Caco-2 (cell line): ENCODE results near the gene PDLIM4. TPM values are rescaled to one million over a fixed set of nuclear protein-coding genes. Genes with fewer than 3 reads are reported as not detected.
A peak's percentile ranks its signal among the peaks of the same experiment; 100 is the strongest.

ENCODE experiments used
- BruUV-seq: library from RNA; stranded (reverse); fragments of 400-500 nt; replicated peaks from 2 replicates; lab custom pipeline; 2021; lab: Mats Ljungman, UMichigan
- CTCF ChIA-PET: fragments of 300-600 bp; sonication (Branson Sonifier 250); formaldehyde crosslinking; loops from one replicate; lab custom pipeline; 2022; ENCODE audit warnings: antibody characterized with exemption; lab: Charles Lee
- POLR2A ChIA-PET: fragments of 300-600 bp; sonication (Branson Sonifier 250); formaldehyde crosslinking; loops from one replicate; lab custom pipeline; 2022; ENCODE audit warnings: antibody characterized with exemption; lab: Charles Lee
- DNase-seq, 2 experiments: peaks; one replicate each; pipeline versions ENCODE4 v3.0.0 to v3.0.0-alpha.2; 2020 to 2022
- H3K27me3 ChIP-seq: replicated peaks from 2 replicates; pipeline ENCODE4 v1.6.0; 2011; ENCODE audit warnings: low read length; ENCODE audit not compliant: control insufficient read depth, insufficient read depth
- H3K36me3 ChIP-seq: 2 replicates; pipeline ENCODE4 v1.5.1; 2011; ENCODE audit warnings: low read length; ENCODE audit not compliant: control insufficient read depth, insufficient read depth
- H3K4me1 ChIP-seq: fragments of 250-450 bp; sonication (Bioruptor Pico); 2 replicates; pipeline ENCODE4 v1.5.1; 2020; ENCODE audit warnings: mild to moderate bottlenecking
- H3K4me3 ChIP-seq: 2 replicates; pipeline ENCODE4 v1.5.1; 2011; ENCODE audit warnings: low read depth, mild to moderate bottlenecking, control low read depth, low read length
- H3K9me3 ChIP-seq: fragments of 250-450 bp; sonication (Bioruptor Pico); 2 replicates; pipeline ENCODE4 v1.5.1; 2020; ENCODE audit warnings: mild to moderate bottlenecking, moderate library complexity
- H3K27ac Mint-ChIP-seq: one replicate; pipeline ENCODE4 v1.8.0; 2022; ENCODE audit warnings: mixed read lengths; ENCODE audit not compliant: unreplicated experiment
- H3K27me3 Mint-ChIP-seq: one replicate; pipeline ENCODE4 v1.8.0; 2022; ENCODE audit warnings: mixed read lengths; ENCODE audit not compliant: insufficient read depth, unreplicated experiment
- H3K36me3 Mint-ChIP-seq: one replicate; pipeline ENCODE4 v1.8.0; 2022; ENCODE audit warnings: mild to moderate bottlenecking, mixed read lengths; ENCODE audit not compliant: insufficient read depth, unreplicated experiment
- H3K4me1 Mint-ChIP-seq: one replicate; pipeline ENCODE4 v1.8.0; 2022; ENCODE audit warnings: low read depth, mixed read lengths; ENCODE audit not compliant: unreplicated experiment
- H3K4me3 Mint-ChIP-seq: one replicate; pipeline ENCODE4 v1.8.0; 2022; ENCODE audit warnings: mild to moderate bottlenecking, moderate library complexity, mixed read lengths; ENCODE audit not compliant: unreplicated experiment
- H3K9me3 Mint-ChIP-seq: one replicate; pipeline ENCODE4 v1.8.0; 2022; ENCODE audit warnings: mixed read lengths; ENCODE audit not compliant: unreplicated experiment
- intact Hi-C: fragments of 100-400 bp; cut with micrococcal nuclease; formaldehyde crosslinking; loops from one replicate; pipeline ENCODE4 v1.10.0; 2022; ENCODE audit not compliant: unreplicated experiment
- total RNA-seq: library from RNA; stranded (reverse); gene quantifications from 2 replicates; pipeline ENCODE4 v1.2.3, GENCODE V29; 2022
- TF ChIP-seq, protein P1 (sequence below), 2 experiments: fragments of 200-600 bp in 1 of 2; IDR thresholded peaks; 1 replicate in 1 of 2; 2 replicates in 1 of 2; pipeline versions ENCODE4 v1.5.1 to v1.8.0; 2011 to 2022; ENCODE audit warnings: antibody characterized with exemption in 1 of 2, control low read depth in 1 of 2, inconsistent platforms in 1 of 2, low read depth in 1 of 2, low read length in 1 of 2, mild to moderate bottlenecking in 1 of 2, moderate library complexity in 1 of 2; ENCODE audit not compliant: insufficient read depth in 1 of 2, severe bottlenecking in 1 of 2, unreplicated experiment in 1 of 2

The PDLIM4 gene
- total RNA-seq, 1 experiment from 2014 or later, result not detected

DNA sequence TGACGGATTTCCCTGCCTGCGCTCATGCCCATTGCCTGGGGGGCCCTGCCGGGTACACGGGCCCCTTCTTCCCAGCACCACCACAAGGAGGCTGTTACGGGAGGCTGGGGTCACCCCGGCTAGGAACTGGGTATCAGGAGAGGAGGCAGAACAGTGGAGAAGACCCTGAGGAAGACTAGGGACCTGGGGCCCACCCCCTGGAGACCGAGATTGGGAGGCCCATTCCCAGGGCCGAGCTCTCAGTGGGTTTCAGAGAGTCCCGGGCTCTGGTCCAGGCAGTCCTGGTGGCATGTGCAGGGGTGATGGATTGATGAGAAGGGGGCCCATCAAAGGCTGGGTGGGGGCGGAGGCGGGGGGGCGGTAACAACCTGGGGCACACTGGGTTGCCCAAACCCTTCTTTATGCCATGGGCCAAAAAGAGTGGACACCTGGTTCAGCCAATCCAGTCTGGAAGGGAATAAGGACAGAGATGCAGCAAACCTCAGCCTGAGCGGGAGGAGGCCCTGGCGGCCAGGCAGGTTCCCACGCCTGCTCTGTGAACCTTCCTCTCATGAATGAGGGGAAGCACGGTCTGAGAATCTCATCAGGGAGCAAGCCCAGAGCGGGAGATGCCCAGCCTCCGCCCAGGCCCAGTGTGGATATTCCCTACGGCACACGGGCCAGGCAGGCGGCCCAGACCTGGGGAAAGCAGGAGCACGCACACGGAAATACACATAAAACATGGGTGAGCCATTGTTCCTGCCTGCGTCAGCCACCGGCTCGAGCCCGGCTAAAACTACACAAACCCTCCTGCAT is 29.1 kb upstream of the PDLIM4 start:
- H3K4me3 Mint-ChIP-seq, result peak overlapping the region; percentile 77
- intact Hi-C loops, result loop anchor here (5.0 kb wide), 1 partner anchor 139 kb away; the partner anchor contains the start of gene SLC22A5
- H3K36me3 Mint-ChIP-seq, result no peaks in the 10 kb centered on the region

DNA sequence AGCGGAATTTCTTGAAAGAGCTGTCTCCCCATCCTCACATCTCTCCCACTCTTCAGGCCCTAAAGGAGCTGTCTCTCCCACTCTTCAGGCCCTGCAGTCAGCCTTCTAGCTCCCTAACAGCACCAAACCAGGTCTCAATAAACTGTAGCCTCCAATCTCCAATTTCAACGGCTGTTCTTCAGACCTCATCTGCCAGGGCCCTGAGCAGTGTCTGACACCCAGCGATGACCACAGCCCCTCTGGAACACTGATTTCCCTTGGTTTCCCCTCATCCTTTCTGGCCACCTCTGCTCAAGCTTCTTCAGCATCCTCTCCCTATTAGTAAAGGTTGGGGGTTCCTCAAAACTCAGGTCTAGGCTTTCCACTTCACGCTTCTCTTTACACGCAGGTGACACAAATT is 28.3 kb upstream of the PDLIM4 start:
- intact Hi-C loops, result loop anchor here (5.0 kb wide), 1 partner anchor 138 kb away; the partner anchor contains the start of gene SLC22A5
- Mint-ChIP-seq H3K27me3 (no peaks in the 10 kb centered on the region), H3K9me3 (no peaks in the 10 kb centered on the region), H3K4me3 (peak overlapping the region; percentile 62), H3K4me1 (peaks cover 5% of the 10 kb centered on the region), H3K27ac (no peak overlapping the region), H3K36me3 (no peaks in the 10 kb centered on the region)
- H3K4me1 ChIP-seq, result peaks cover 5% of the 10 kb centered on the region; the same call in 1 of the 2 replicates
- no peak overlapping the region for H3K4me3 ChIP-seq
- TF ChIP-seq, protein P1, sequence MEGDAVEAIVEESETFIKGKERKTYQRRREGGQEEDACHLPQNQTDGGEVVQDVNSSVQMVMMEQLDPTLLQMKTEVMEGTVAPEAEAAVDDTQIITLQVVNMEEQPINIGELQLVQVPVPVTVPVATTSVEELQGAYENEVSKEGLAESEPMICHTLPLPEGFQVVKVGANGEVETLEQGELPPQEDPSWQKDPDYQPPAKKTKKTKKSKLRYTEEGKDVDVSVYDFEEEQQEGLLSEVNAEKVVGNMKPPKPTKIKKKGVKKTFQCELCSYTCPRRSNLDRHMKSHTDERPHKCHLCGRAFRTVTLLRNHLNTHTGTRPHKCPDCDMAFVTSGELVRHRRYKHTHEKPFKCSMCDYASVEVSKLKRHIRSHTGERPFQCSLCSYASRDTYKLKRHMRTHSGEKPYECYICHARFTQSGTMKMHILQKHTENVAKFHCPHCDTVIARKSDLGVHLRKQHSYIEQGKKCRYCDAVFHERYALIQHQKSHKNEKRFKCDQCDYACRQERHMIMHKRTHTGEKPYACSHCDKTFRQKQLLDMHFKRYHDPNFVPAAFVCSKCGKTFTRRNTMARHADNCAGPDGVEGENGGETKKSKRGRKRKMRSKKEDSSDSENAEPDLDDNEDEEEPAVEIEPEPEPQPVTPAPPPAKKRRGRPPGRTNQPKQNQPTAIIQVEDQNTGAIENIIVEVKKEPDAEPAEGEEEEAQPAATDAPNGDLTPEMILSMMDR (IDR thresholded peaks at IDR 0.05; ENCODE audit: insufficient read depth in 1 of 2, low read depth in 1 of 2, low read length in 1 of 2, severe bottlenecking in 1 of 2, unreplicated experiment in 1 of 2), result no peak
- CTCF ChIA-PET, result interaction anchor here (0.8 to 1.0 kb wide), 2 partner anchors 9 to 11 kb away, joined by 3 read pairs; no protein-coding TSS in a partner anchor
- H3K27me3 ChIP-seq, result no peaks in the 10 kb centered on the region
- DNase-seq, result peak in 1 of 2 experiments; percentile 7
- POLR2A ChIA-PET, result interaction anchor here (0.6 kb wide), 1 partner anchor 267 kb away, joined by 4 read pairs; no protein-coding TSS in a partner anchor
- BruUV-seq, result no TSS peak
- H3K9me3 ChIP-seq, result no peaks in the 10 kb centered on the region
- no peaks in the 10 kb centered on the region for H3K36me3 ChIP-seq

More for the DNA sequence above, 29.1 kb upstream of the PDLIM4 start:
- BruUV-seq, result TSS peak; percentile 59
- ChIA-PET CTCF (interaction anchor here (1.0 to 2.6 kb wide), 3 partner anchors 9 to 12 kb away, joined by 3 to 23 read pairs (median 5); no protein-coding TSS in a partner anchor), POLR2A (interaction anchor here (1.3 to 1.7 kb wide), 2 partner anchors 65 to 139 kb away, joined by 12 to 17 read pairs; partner anchors contain the start of gene SLC22A4)
- Mint-ChIP-seq H3K27me3 (no peaks in the 10 kb centered on the region), H3K27ac (no peak overlapping the region), H3K9me3 (no peaks in the 10 kb centered on the region), H3K4me1 (peaks cover 5% of the 10 kb centered on the region)
- Histone ChIP-seq H3K27me3 (no peaks in the 10 kb centered on the region), H3K4me3 (peak overlapping the region; percentile 59), H3K36me3 (no peaks in the 10 kb centered on the region), H3K9me3 (no peaks in the 10 kb centered on the region), H3K4me1 (peaks cover 5% of the 10 kb centered on the region; the same call in 1 of the 2 replicates)
- TF ChIP-seq, protein P1 (IDR thresholded peaks at IDR 0.05; ENCODE audit: insufficient read depth in 1 of 2, low read depth in 1 of 2, low read length in 1 of 2, severe bottlenecking in 1 of 2, unreplicated experiment in 1 of 2), result no peak
- peak in 1 of 2 experiments; percentile 35 for DNase-seq

DNA sequence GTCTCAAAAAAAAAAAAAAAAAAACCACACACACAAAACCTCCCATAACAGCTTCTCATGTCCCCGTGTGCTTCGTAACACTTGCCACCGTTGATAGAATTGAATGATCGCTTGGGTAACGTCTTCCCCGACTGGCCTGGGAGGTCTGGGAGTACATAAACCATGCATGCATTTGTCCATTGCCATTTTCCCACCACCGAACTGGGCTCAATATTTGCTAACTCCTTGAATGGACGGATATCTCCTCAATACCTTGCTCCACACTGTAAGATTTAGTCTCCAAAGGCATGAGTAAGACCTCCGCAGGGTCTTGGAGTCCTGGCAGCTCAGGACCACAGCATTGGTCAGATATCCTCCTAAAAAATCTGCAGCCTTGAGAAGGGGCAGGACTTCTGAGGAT is 26.6 kb upstream of the PDLIM4 start:
- H3K36me3 Mint-ChIP-seq, result no peaks in the 10 kb centered on the region
- TF ChIP-seq, protein P1 (IDR thresholded peaks at IDR 0.05; ENCODE audit: insufficient read depth in 1 of 2, low read depth in 1 of 2, low read length in 1 of 2, severe bottlenecking in 1 of 2, unreplicated experiment in 1 of 2), result no peak
- peaks cover 5% of the 10 kb centered on the region; the same call in 1 of the 2 replicates for H3K4me1 ChIP-seq
- no peaks in the 10 kb centered on the region for H3K27me3 Mint-ChIP-seq
- ChIA-PET CTCF (no interaction called here), POLR2A (no interaction called here)
- H3K9me3 Mint-ChIP-seq, result no peaks in the 10 kb centered on the region
- H3K36me3 ChIP-seq, result no peaks in the 10 kb centered on the region
- no peak overlapping the region for H3K4me3 Mint-ChIP-seq
- peak in 1 of 2 experiments; percentile 5 for DNase-seq
- no peak overlapping the region for H3K27ac Mint-ChIP-seq
- no TSS peak for BruUV-seq
- no peaks in the 10 kb centered on the region for H3K27me3 ChIP-seq
- H3K9me3 ChIP-seq, result no peaks in the 10 kb centered on the region
- intact Hi-C loops, result no loop called here
- peaks cover 5% of the 10 kb centered on the region for H3K4me1 Mint-ChIP-seq
- H3K4me3 ChIP-seq, result no peak overlapping the region
